Heart left ventricle (tissue), 13 donors: ENCODE data around the gene TPST1.

ENCODE experiments used
- POLR2A ChIP-seq, 2 donors: fragments of 450-650 bp; IDR thresholded peaks; one replicate each; pipeline ENCODE4 v1.6.1; 2017; ENCODE audit warnings: antibody characterized with exemption in 2 of 2, mild to moderate bottlenecking in 2 of 2, moderate library complexity in 2 of 2
- TF ChIP-seq, protein P1 (sequence below), 12 donors: fragments of 200-600 bp; sonication (generic) in 4 of 12; IDR thresholded peaks; one replicate each; pipeline versions ENCODE4 v1.5.0 to v1.8.0; 2018 to 2022; ENCODE audit warnings: antibody characterized with exemption in 12 of 12, mild to moderate bottlenecking in 5 of 12
- donor health status: ischemic (EF 13 %, LVEDD 7.1; RV severe dilation, severe dysfunction).
- donor health status: DM: no; HTN: yes; CAD: no.
- donor health status: DM: no; HTN: no; CAD: no.
- donor health status: ischemic (EF 25% LVEDD 6.9; RV normal size, moderate dysfunction).
- donor health status: ischemic (EF 25% LVEDD 5.7; RV mildly dilated, moderate dysfunction).
- donor health status: ischemic (EF 35%, LVEDD 5.7; RV mildly dilated, moderate dysfunction).
- donor health status: nonischemic (EF 11% LVEDD 7.7; RV severe dilation, severe dysfunction).
- donor health status: DM: yes; HTN: yes; CAD: no.
- donor health status: PGD.
- donor health status: ischemic (EF 29% LVEDD 5.4; RV normal size, mild dysfunction).
- donor health status: nonischemic (EF 23%, LVEDD 6.1; RV moderate dilation, normal function).

DNA sequence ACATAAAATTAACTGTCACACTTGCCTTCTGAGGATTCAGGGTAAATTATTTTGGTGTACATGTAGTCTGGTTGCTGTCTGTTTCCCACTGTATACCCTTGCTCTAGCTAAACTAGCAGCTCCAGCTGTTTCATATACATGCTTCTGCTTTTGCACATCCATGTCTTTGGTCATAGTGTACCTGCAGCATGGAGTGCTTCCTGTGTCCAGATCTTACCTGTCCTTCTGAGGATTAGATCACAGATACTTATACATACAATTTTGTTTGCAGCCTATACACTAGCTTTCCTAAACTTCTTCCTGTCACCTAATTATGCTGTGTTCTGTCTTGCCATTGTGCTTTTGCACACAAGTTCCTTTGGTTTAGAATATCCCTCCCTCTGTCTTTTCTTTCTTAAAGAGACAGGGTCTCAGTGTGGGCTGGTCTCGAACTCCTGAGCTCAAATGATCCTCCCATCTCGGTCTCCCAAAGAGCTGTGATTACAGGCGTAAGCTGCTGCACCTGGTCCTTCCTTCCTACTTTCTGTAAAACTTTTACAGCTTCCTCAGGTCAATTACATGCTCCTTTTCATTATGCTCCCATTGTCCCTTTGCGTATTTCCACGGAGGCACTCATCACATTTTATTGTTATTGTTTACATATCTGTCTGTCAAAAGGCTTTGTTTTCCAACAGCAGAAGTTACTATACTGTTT, 33.8 kb downstream of the TPST1 start:
- TF ChIP-seq, protein P1, sequence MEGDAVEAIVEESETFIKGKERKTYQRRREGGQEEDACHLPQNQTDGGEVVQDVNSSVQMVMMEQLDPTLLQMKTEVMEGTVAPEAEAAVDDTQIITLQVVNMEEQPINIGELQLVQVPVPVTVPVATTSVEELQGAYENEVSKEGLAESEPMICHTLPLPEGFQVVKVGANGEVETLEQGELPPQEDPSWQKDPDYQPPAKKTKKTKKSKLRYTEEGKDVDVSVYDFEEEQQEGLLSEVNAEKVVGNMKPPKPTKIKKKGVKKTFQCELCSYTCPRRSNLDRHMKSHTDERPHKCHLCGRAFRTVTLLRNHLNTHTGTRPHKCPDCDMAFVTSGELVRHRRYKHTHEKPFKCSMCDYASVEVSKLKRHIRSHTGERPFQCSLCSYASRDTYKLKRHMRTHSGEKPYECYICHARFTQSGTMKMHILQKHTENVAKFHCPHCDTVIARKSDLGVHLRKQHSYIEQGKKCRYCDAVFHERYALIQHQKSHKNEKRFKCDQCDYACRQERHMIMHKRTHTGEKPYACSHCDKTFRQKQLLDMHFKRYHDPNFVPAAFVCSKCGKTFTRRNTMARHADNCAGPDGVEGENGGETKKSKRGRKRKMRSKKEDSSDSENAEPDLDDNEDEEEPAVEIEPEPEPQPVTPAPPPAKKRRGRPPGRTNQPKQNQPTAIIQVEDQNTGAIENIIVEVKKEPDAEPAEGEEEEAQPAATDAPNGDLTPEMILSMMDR (IDR thresholded peaks at IDR 0.05) = no peak
- no peak for TF ChIP-seq POLR2A (IDR thresholded peaks at IDR 0.05)
